Fibroblast of skin of left biceps (primary cell): ENCODE data around the gene RSRP1.
A peak's percentile ranks its signal among the peaks of the same experiment; 100 is the strongest.
"Not testable (repeated sequence)": the region's sequence is repeated elsewhere in the genome, so short reads cannot be mapped to it uniquely, and the experiment has no call there.

ENCODE experiments used
- DNase-seq, 2 experiments: peaks; one replicate each; pipeline ENCODE4 v3.0.0-alpha.2; 2013; ENCODE audit warnings: low read depth in 2 of 2

RSRP1 gene, protein sequence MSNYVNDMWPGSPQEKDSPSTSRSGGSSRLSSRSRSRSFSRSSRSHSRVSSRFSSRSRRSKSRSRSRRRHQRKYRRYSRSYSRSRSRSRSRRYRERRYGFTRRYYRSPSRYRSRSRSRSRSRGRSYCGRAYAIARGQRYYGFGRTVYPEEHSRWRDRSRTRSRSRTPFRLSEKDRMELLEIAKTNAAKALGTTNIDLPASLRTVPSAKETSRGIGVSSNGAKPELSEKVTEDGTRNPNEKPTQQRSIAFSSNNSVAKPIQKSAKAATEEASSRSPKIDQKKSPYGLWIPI

DNA sequence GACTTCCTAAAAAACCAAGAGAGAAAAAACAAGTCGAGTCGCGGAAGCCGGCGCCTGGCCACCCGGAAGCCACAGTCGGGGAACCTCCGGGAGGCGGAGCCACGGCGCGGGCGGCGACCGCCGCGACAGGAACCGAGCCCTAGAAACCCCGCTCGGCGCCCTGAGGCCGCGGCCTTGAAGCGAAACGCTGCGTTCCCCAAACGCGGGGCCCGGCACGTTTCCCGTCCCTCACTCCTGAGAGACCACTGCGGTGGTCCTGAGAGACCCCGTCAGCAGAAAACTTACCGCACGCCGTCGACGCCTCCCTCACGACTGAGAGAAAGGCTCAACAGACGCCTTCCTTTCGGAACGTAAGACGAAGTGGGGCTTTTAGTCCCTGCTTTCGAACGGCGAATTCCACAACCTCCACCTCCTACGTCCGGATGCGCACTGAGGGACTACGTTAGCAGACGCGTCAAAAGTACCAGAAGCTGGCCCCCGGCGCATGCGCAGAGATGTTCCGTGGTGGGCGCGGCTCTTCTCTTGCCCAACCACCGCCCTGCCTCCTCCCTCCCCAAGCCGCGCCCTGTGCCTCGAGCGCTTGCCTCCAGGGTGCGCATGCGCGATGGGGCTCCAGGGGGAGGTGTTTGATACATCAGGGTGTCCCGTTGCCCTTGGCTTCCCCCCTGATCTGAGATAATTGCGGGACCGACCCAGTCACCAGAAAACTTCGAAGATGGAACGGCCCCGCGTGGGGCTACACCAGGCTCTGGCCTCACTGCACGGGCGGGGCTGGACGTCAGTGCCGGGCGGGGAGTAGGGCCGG lies at the start of gene RSRP1:
RSRP1 (minus strand) TSS at position 431 of the 805 bp plus-strand sequence. CDS start 491 bp downstream, outside the sequence.
- DNase-seq = peak; percentile 95

DNA sequence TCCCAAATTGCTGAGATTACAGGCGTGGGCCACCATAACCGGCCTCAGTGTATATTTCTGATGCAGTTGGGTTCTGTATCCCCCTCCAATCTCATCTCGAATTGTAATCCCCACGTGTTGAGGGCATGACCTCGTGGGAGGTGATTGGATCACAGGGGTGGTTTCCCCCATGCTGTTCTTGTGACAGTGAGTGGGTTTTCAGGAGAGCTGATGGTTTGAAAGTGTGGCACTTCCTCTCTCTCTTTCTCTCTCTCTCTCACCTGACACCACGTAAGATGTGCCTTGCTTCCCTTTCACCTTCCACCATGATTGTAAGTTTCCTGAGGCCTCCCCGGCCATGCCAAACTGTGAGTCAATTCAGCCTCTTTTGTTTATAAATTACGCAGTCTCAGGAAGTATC lies 49.2 kb upstream of the RSRP1 start:
- not testable (repeated sequence) for DNase-seq

DNA sequence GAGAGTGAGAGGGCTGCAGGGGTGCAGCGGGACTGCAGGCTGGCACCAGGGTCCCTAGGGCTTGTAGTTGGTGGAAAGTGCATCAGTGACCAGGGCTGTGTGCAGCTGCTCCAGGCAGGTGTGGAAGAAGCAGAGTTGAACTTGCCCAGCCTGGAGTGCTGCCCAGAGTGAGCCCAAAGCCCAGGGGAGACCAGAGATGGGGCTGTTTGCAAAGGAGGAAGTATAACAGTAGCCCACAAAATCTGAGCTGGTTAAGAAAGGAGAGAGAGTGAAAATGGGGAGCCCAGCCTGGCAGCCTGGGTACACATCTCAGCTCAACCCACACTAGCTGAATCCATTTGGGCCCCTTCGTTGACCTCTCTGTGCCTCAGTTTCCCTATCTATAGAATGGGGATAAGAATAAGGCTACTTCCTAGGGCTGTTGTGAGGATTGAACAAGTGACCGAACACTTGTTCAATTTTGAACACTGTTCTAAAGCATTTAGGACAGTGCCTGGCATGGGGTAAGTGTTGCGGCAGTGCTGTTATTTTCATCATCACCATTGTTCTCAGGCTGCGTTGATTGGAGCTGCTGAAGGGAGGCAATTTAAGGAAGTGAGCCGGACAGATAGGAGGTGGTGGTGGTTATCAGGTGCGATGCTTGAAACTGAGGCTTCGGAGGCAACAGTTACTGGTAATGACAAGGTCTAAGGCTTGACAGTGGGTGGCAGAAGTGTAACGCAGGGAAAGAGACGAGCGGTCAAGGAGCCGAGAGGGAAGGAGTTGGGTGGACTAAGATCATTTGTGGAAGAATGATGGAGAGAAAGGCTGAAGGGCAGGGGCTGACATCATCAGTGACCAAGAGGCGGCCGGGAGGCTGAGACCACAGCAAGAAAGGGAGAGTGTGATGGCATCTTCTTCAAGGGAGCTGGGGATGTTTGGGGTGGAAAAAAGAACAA lies 47.9 kb upstream of the RSRP1 start:
- DNase-seq = not testable (repeated sequence)

DNA sequence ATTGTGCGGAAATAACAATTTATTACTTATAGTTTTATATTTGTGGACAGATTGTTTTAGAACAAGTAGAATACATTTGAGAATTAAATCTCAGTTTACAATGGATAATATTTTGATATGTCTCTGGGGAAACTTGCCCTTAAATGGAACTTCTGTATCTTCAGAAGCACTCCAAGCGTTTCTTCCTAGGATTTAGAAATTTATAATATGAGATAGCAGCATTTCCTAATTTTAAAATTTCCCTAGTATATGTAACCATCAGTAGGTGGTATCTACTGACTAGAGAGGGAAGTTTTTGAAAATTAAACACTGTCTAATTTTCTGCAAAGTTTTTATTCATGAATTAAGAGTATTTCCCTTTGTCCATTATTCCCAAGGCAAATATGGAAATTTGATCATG lies 46.2 kb upstream of the RSRP1 start:
- not testable (repeated sequence) for DNase-seq

DNA sequence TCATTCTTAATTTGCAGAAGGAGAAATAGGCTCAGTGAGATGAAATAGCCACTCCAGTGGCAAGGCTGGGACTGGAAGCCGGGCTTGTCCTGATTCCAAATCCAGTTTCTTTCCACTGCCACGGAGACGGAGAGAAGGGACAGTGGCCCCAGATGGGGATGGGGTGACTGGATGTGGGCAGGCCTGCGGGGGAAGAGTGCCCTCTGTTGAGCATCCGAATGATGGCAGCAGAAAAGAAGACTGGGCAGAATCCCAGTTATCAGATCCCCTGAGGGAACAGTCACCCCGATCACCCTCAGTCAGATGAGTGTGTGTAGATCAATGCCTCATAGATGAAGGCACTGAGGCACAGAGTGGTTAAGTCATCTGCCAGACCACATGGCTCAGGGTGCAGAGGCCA lies 42.8 kb upstream of the RSRP1 start:
- DNase-seq = not testable (repeated sequence)

DNA sequence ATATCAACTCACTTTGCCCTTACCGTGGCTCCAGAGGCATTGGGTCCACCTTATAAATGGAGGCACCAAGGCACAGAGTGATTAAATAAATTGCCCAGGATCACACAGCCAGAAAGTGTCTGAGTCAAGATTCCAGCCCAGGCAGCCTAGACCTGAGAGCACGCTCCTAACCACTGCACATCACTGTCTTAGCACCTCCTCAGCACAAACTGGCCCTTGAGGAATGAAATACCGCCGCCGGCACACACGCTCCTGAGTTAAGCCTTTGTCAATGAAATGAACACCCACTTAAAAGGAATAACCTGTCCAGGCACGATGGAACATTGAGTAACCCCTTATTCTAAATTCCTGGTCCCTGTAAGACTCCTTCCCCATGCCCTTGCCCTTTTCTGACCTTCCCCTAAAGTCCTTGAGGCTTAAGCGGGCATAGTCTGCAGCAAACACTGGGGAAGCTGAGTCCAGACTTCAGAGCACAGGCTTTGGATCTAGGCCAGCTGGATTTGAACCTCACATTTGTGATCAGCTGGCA lies 41.4 kb upstream of the RSRP1 start:
- not testable (repeated sequence) for DNase-seq

DNA sequence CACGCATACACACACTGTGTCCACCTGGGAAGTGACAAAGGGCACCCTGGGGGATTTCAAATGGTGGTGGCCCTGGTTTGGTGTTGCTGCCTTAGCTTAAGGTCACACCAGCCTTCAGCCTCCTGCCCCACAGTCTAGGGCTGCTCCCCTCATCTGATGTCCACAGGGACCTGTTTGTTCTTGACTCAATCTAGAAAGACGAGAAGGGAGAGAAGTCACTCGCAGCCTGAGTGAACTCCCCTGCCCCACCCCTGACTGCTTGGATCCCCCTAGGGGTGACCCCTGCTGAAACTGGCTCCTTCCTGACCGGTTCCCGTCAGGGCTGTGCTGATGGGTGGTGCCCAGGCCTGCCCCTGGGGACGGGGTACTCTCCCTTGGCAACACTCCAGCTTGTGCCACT lies 39.9 kb upstream of the RSRP1 start:
- DNase-seq = not testable (repeated sequence)

DNA sequence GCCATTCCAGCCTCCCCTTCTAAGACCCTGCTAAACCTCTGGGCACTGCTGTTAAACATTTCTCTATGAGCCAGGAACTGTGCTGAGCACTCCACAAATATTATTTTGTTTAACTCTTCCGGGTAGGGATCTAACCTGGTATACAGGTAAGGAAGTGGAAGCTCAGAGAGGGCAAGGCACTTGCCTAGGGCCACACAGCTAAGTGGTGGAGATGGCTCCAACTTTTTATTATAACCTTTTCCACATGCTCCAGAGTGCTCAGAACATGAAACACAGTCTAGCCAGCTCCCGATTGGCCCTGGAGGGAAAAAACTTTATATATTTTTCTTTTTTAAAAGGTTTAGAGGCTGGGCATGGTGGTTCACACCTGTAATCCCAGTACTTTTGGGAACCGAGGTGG lies 38.6 kb upstream of the RSRP1 start:
- not testable (repeated sequence) for DNase-seq

DNA sequence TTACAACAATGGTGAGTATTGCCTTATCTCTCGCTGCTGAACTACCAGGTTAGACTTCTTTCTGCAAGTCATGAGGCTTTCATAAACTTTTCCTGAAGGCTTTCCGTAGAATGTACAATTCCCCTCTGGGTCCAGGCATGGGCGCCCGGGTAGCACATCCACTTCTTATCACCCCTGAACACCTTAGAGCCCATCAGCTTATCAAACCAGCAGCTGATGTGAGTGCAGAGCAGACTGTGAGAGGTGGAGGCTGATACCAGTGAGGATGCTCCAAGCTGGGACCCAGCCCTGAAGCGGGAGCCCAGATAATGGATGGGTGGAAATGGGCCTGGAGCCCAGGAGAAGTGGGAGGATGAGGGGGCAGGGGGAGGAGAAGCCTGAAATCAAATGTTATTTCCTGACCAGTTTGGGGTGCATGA lies 32.4 kb upstream of the RSRP1 start:
- DNase-seq = not testable (repeated sequence)

DNA sequence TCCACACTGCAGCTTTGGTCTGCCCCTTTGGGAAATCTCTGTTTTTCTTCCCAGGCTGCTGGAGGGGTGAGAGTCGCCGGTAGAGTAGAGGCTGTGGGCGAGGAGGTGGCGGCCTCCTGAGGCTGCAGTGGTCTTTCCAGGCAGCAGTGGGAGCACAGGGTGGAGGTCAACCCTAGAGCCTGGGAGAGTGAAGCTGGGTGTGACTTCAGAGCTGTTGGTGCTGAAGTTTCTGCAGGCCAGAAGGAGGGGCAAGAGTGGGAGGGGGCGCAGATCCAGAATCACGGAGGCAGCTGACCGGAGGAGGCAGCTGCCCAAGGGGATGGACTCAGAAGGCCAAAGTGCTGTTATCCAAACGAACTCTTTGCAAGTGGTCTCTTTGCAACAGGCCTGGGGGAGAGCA lies 31.5 kb upstream of the RSRP1 start:
- not testable (repeated sequence) for DNase-seq

DNA sequence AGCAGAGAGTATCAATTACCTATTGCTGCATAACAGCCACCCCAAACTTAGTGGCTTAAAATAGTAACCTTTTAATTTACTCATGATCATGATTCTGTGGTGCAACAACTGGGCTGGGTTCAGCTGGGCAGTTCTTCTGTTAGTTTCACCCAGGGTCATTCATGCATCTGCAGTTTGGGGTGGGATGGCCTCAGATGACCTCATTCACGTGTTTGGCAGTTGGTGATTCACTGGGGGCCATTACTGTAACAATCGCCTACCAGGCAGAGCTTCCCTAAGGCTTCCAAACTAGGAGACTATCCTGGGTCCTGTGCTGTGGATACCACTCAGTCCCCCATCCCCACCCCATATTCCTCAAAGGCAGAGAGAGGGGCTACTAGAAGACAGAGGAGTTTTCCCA lies 31.1 kb upstream of the RSRP1 start:
- not testable (repeated sequence) for DNase-seq

DNA sequence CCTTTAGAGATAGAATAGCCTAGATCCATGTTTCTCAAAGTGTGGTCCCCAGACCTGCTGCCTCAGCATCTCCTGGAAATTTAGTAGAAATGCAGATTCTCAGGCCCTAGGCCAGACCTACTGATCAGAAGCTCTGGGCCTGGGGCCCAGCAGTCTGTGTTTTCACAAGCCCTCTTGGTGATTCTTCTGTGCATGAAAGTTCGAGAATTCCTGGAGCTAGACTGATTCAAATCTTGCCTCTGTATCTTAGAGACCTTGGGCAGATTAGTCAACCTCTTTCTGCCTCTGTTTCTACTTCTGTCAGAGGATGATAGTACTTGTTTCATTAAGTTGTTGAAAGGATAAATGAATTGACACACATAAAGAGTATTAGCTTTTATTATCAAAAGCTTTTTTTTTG lies 30.0 kb upstream of the RSRP1 start:
- not testable (repeated sequence) for DNase-seq

DNA sequence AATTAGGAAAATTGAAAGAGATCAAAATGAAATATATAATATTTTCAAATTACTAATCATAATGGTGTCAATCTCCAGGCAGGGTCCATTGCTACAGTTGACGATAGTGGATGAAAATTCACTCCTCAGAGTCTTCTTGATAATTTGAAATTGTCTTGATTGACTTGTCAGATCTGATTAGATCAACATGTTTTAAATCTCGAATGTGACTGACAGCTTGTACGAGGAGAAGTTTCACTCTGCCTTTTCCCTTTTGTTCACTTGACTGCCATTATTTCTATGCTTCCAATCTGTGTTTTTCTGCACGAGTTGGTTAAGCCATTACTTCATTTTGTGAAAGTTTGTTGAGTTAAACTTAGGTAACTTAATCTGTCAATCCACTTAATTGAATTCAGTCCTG lies 28.4 kb upstream of the RSRP1 start:
- not testable (repeated sequence) for DNase-seq

DNA sequence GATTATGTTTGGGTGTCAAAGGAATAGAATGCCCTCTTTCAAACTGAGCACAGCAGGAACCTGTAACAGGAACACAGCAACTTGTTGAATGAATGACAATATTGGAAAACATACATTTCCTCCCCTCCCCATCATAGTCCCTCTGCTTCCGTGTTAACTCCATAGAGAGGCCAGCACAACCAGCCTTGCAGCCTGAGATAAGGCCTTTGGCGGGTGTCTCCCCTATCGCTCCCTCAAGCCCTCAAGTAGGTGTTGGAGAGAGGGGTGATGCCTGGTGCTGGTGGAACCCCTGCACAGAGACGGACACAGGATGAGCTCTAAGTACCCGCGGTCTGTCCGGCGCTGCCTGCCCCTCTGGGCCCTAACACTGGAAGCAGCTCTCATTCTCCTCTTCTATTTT lies 25.0 kb upstream of the RSRP1 start, which contains the start of gene RHD:
RHD (plus strand) TSS at position 272 of the 400 bp plus-strand sequence; CDS start at position 311, 39 bp downstream.
- not testable (repeated sequence) for DNase-seq

DNA sequence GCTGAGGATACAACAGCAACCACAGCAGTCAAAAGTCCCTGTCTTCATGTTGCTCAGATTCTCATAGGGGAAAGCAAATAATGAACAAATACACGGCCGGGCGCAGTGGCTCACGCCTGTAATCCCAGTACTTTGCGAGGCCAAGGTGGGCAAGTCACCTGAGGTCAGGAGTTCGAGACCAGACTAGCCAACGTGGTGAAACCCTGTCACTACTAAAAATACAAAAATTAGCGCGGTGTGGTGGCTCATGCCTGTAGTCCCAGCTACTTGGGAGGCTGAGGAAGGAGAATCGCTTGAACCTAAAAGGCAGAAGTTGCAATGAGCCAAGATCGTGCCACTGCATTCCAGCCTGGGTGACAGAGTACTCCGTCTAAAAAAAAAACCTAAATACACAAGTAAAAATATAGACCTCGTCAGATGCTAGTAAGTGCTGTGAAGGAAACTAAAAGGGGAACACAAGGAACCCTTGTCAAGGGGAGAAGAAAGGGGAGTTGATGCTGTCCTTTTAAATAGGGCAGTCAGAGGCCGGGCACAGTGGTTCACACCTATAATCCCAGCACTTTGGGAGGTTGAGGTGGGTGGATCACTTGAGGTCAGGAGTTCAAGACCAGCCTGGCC lies 21.0 kb upstream of the RSRP1 start:
- not testable (repeated sequence) for DNase-seq

DNA sequence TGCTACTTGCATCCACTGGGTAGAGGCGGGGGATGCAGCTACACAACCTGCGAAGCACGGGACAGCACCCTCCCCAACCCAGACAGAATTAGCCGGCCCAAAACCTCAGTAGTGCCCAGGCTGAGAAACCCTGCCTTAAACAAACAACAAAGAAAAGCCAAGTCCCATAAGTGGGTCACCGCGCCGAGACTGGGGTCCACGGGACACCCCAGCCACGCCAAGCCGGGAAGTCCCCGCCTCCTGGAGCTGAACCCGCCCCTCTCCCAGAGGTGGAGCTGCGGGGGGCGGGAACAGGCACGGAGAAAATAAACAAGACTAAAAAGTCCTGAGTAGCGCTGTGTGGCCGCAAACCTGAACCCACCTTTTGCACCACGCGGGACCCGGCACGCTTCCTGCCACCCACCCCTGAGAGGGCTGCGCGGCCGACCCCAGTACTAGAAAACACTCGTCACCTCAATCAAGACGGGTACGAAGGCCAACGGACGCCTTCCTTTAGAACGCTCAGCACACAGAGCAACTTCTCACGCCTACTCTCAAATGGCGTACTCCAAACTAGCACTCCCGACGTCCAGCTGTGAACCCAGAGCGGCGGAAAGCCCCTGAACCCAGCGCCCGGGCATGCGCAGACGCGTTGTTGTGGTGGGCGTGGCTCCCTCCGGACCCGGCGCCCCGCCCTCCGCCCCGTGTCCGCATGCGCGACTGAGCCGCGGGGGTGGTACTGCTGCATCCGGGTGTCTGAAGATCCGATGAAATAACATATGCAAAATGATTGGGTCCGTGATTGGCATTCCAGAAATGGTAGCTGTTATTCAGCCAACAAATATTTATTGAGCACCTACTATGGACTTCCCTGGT lies 20.3 kb upstream of the RSRP1 start:
- peak; percentile 62 for DNase-seq

DNA sequence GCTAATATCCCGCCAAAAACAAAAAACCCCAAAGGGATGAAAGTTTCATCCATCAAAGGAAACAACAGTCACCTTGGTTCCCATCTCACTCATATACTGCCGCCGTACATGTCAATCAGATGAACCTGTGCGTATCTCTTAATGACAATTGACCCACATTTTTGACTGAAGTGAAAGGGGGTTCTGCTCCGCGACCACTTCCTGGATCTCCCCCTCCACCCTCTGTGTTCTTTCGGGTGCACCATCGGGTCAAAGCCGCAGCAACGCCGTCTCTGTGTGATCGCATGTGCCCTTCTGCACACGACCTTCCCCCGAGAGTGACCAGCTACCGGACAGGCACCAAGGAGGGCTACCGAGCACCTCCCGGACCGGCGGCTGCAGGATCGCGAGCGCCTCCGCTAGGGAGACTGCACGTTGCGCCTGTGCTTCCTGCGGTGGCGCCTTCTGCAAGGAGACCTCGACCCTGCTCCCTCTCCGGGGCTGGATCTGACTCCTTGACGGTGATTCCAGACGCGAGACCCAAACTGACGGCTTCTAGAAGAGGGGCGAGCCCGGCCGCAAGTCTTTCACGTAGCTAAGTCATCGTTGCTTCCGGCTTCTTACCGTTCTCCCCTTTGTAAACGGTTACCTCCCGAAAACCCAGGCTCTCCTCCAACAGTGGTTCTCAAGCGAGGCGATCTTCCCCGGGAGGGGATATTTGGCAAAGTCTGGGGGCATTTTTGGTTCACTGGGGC lies 19.5 kb upstream of the RSRP1 start:
- not testable (repeated sequence) for DNase-seq

DNA sequence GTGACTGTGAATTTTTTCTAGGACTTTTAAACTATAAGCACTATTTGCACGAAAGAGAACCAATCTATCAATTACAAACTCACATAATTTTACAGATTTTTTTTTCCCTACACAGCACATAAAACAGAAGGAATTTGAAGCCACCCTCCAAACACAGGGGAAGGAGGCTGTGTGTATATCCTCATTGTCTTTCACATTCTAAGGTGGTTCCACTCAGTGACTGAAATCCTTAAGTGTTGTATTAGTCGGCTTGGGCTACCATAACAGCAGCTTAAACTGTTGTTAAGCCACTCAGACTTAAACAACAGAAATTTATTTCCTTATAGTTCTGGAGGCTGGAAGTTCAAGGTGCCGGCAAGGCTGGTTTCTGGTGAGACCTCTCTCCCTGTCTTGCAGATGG lies 13.1 kb upstream of the RSRP1 start:
- DNase-seq = not testable (repeated sequence)

DNA sequence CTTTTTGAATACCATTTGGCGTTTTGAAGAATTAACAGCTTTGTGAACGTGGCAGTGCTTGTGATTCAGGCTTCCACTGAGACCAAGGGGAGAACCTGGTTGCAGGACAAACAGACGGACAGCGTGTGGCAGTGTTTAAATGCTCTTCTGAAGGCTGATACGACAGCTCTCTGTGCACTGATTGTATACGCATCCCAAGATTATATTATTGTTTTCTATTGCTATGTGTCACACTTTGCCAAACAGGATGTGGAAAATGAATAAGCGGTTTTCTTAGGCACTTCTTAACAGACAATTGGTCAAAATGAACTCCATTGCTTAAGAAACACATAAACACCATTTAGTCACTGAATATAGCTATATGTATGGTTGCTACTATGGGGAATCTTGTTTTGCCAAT lies 12.6 kb upstream of the RSRP1 start:
- not testable (repeated sequence) for DNase-seq
